Suprapubic skin (tissue), 4 donors: ENCODE results near the gene TBC1D19. TPM values are rescaled to one million over a fixed set of nuclear protein-coding genes. Genes with fewer than 3 reads are reported as not detected.

Experiments
- DNase-seq, 2 donors: peaks; one replicate each; pipeline ENCODE4 v3.0.0-alpha.2; 2019; ENCODE audit warnings: low spot score in 2 of 2
- H3K27ac ChIP-seq: fragments of 200-600 bp; sonication (generic); one replicate; pipeline ENCODE4 v1.5.1; 2019
- H3K27me3 ChIP-seq: fragments of 200-600 bp; sonication (generic); one replicate; pipeline ENCODE4 v1.5.1; 2019
- H3K36me3 ChIP-seq: fragments of 200-600 bp; sonication (generic); one replicate; pipeline ENCODE4 v1.5.1; 2019
- H3K4me1 ChIP-seq: fragments of 200-600 bp; sonication (generic); one replicate; pipeline ENCODE4 v1.5.1; 2019
- H3K4me3 ChIP-seq: fragments of 200-600 bp; sonication (generic); one replicate; pipeline ENCODE4 v1.5.1; 2019; ENCODE audit warnings: mild to moderate bottlenecking
- H3K9me3 ChIP-seq: fragments of 200-600 bp; sonication (generic); one replicate; pipeline ENCODE4 v1.5.1; 2019
- EP300 ChIP-seq: sonication (generic); formaldehyde crosslinking; IDR thresholded peaks from one replicate; pipeline ENCODE4 v1.6.1; 2017; ENCODE audit warnings: antibody characterized with exemption
- POLR2A ChIP-seq, 2 donors: fragments of 450-650 bp; IDR thresholded peaks; one replicate each; pipeline ENCODE4 v1.6.1; 2017; ENCODE audit warnings: antibody characterized with exemption in 2 of 2, mild to moderate bottlenecking in 2 of 2, moderate library complexity in 2 of 2
- POLR2AphosphoS5 ChIP-seq, 3 donors: sonication (generic); formaldehyde crosslinking; IDR thresholded peaks; one replicate each; pipeline ENCODE4 v1.6.1; 2017; ENCODE audit warnings: antibody characterized with exemption in 3 of 3
- WGBS: methylation state at CpG from one replicate; pipeline ENCODE4 v1.1.5; 2018; 5-methylcytosine and 5-hydroxymethylcytosine counted together
- total RNA-seq, 4 donors: library from RNA; depleted of rRNA; stranded (reverse); fragments of >200 nt; gene quantifications; one replicate each; pipeline ENCODE4 v1.1.0, GENCODE V29; 2016
- TF ChIP-seq, protein P1 (sequence below), 2 donors: fragments of 200-600 bp in 1 of 2; fragments of 450-650 bp in 1 of 2; sonication (generic) in 1 of 2; IDR thresholded peaks; one replicate each; pipeline ENCODE4 v1.5.1; 2016 to 2019; ENCODE audit warnings: antibody characterized with exemption in 2 of 2, mild to moderate bottlenecking in 1 of 2, moderate library complexity in 1 of 2

Gene TBC1D19
- total RNA-seq, 4 donors from 2014 or later, result 6.2 to 16.2 (median 11.9) TPM

DNA sequence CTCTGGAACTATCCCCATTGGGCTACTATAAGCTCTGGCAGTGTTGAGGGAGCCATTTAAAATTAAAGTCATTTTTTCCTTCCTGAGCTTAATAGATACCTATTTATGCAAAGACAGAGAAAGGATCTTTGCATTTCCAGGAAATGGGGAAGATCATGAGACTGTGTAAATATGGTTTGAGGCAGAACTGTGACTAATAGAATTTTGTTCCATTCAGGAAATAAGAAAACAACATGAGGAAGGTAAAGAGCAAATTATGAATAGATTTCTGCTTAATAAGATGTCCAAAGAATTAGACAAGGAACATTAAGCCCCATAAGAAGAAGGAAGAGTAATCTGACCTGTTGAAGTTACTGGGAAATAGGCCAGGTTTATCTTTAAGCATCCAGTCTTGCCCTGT, 17.8 kb upstream of the TBC1D19 start:
- Histone ChIP-seq H3K9me3 (no peaks in the 10 kb centered on the region), H3K27ac (no peak overlapping the region)

DNA sequence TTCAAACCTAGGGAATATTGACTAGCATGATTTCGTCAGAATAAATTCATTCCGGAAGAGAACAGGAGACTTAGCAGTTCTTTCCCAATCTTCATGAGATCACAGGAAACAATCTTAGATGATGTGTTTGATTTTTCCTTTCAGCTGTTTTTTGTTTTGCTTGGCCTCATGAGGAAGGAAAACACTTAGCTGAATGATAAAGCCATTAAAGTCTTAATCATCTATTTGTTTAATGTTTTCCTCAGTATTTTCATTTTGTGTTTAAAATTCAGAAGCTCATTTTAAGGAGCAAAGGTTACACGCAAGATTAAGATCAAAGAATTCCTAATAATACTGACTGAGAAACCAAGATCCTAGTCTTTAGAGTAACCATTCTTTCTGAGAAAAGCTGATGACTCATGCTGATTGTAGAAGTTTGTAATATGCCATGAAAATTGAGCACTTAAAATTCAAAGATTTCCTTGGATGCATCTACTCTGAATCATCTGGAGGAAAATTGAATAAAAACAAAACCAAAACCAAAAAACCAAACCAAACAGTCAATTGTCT, 15.4 kb upstream of the TBC1D19 start:
- Histone ChIP-seq H3K27ac (no peak overlapping the region), H3K4me3 (no peak overlapping the region), H3K27me3 (no peaks in the 10 kb centered on the region), H3K4me1 (no peaks in the 10 kb centered on the region), H3K9me3 (no peaks in the 10 kb centered on the region), H3K36me3 (no peaks in the 10 kb centered on the region)
- no peak for TF ChIP-seq POLR2AphosphoS5 (IDR thresholded peaks at IDR 0.05)
- TF ChIP-seq, protein P1, sequence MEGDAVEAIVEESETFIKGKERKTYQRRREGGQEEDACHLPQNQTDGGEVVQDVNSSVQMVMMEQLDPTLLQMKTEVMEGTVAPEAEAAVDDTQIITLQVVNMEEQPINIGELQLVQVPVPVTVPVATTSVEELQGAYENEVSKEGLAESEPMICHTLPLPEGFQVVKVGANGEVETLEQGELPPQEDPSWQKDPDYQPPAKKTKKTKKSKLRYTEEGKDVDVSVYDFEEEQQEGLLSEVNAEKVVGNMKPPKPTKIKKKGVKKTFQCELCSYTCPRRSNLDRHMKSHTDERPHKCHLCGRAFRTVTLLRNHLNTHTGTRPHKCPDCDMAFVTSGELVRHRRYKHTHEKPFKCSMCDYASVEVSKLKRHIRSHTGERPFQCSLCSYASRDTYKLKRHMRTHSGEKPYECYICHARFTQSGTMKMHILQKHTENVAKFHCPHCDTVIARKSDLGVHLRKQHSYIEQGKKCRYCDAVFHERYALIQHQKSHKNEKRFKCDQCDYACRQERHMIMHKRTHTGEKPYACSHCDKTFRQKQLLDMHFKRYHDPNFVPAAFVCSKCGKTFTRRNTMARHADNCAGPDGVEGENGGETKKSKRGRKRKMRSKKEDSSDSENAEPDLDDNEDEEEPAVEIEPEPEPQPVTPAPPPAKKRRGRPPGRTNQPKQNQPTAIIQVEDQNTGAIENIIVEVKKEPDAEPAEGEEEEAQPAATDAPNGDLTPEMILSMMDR (IDR thresholded peaks at IDR 0.05), result no peak
- TF ChIP-seq POLR2A (IDR thresholded peaks at IDR 0.05), result no peak
- TF ChIP-seq EP300, result no peak
- 44% methylated on average over 3 of the region's 3 CpGs for WGBS
- no peak for DNase-seq

More for the DNA sequence above, 17.8 kb upstream of the TBC1D19 start:
- H3K27me3 ChIP-seq, result no peaks in the 10 kb centered on the region
- no peak for DNase-seq
- no peaks in the 10 kb centered on the region for H3K4me1 ChIP-seq
- H3K36me3 ChIP-seq, result no peaks in the 10 kb centered on the region
- TF ChIP-seq, protein P1 (IDR thresholded peaks at IDR 0.05), result no peak
- no peak for TF ChIP-seq EP300
- TF ChIP-seq POLR2AphosphoS5 (IDR thresholded peaks at IDR 0.05), result no peak
- TF ChIP-seq POLR2A (IDR thresholded peaks at IDR 0.05), result no peak
- H3K4me3 ChIP-seq, result no peak overlapping the region

DNA sequence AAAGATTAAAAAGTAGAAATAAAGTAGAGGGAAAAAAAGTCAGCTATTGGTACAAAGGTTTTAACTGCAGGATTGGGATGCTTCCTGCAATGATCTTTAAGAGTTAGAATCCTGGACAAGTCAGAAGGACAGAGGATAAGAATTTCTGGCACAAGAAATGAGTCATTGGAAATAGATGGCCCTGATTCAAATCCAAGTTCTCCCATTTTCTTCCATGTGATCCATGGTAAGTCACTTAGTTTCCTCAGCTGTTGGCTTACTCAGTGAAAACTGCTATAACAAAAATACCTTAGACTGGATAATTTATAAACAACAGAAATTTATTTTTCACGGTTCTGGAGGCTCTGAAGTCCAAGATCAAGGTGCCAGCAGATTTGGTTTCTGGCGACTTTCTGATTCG, 13.3 kb upstream of the TBC1D19 start:
- WGBS, result 80% methylated on average over 3 of the region's 3 CpGs

DNA sequence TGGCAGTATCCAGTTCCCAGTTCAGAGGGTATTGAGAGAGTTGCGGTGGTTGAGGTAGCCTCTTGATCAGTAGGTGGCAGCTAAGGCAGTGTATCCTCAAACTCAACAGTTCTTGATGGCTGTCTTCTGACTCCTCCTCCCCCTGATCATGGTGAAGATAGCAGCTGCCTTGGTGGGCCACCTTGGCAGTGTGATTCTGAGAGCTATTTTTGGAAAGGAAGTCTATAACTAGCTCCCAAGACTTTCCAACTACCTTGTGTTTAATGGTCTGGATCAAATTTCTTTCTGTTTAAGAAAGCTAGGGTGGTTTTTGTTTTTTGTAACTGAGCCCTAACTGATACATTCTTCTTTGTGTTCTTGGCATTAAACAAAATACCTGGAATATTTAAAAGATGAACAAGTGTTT, 10.5 kb upstream of the TBC1D19 start:
- 85% methylated on average over 1 of the region's 1 CpG for WGBS
- no peaks in the 10 kb centered on the region for H3K27me3 ChIP-seq
- H3K9me3 ChIP-seq, result no peaks in the 10 kb centered on the region
- H3K4me3 ChIP-seq, result no peak overlapping the region
- no peak for TF ChIP-seq POLR2AphosphoS5 (IDR thresholded peaks at IDR 0.05)
- TF ChIP-seq POLR2A (IDR thresholded peaks at IDR 0.05), result no peak
- no peak for TF ChIP-seq EP300
- TF ChIP-seq, protein P1 (IDR thresholded peaks at IDR 0.05), result no peak
- H3K27ac ChIP-seq, result no peak overlapping the region
- no peak for DNase-seq
- no peaks in the 10 kb centered on the region for H3K36me3 ChIP-seq
- H3K4me1 ChIP-seq, result no peaks in the 10 kb centered on the region

More for the DNA sequence above, 13.3 kb upstream of the TBC1D19 start:
- TF ChIP-seq, protein P1 (IDR thresholded peaks at IDR 0.05), result no peak
- no peak for TF ChIP-seq EP300
- no peak for TF ChIP-seq POLR2A (IDR thresholded peaks at IDR 0.05)
- TF ChIP-seq POLR2AphosphoS5 (IDR thresholded peaks at IDR 0.05), result no peak
- Histone ChIP-seq H3K4me3 (no peak overlapping the region), H3K27me3 (no peaks in the 10 kb centered on the region), H3K9me3 (no peaks in the 10 kb centered on the region), H3K36me3 (no peaks in the 10 kb centered on the region), H3K4me1 (no peaks in the 10 kb centered on the region), H3K27ac (no peak overlapping the region)
- DNase-seq, result no peak

DNA sequence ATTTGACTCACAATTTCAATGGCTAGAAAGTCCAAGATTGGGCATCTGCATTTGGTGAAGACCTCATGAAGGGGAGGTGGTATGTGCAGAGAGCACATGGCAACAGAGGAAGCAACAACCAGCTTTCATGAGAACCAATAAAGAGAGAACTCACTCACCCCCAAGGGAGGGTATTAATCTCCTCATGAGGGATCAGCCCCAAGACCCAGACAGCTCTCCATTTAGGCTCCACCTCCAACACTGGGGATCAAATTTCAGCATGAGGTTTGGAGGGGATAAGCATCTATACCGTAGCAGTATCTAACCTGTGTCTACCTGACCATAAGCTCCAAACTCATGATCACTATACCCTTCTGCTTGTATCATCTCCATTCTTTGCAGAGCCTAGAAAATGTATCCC, 9.3 kb upstream of the TBC1D19 start:
- Histone ChIP-seq H3K9me3 (no peaks in the 10 kb centered on the region), H3K27ac (no peak overlapping the region), H3K4me3 (no peak overlapping the region), H3K4me1 (no peaks in the 10 kb centered on the region), H3K36me3 (no peaks in the 10 kb centered on the region), H3K27me3 (no peaks in the 10 kb centered on the region)
- WGBS, result 57% methylated on average over 1 of the region's 1 CpG
- TF ChIP-seq POLR2A (IDR thresholded peaks at IDR 0.05), result no peak
- no peak for TF ChIP-seq POLR2AphosphoS5 (IDR thresholded peaks at IDR 0.05)
- TF ChIP-seq EP300, result no peak
- TF ChIP-seq, protein P1 (IDR thresholded peaks at IDR 0.05), result no peak
- no peak for DNase-seq
